SK-MEL-5 (cell line): ENCODE measurements around the gene LIMCH1. TPM values are rescaled to one million over a fixed set of nuclear protein-coding genes. Genes with fewer than 3 reads are reported as not detected.

Source experiments
- DNase-seq: peaks from one replicate; pipeline ENCODE4 v3.0.0-alpha.2; 2016; ENCODE audit warnings: low read depth, low spot score
- in situ Hi-C: cut with HindIII; loops from 2 replicates; pipeline ENCODE4 v1.10.0; 2016; ENCODE audit warnings: low sequenced_read_pairs, high pct_unique_total_duplicates, low pct_unique_long_range_greater_than_20kb
- total RNA-seq: library from RNA; depleted of rRNA; stranded (reverse); fragments of >200 nt; shearing (Covaris generic); gene quantifications from 2 replicates; pipeline ENCODE4 v1.2.3, GENCODE V29; 2014; rRNA removed

LIMCH1 gene
- total RNA-seq, 1 experiment from 2014 or later: 15.8 TPM

DNA sequence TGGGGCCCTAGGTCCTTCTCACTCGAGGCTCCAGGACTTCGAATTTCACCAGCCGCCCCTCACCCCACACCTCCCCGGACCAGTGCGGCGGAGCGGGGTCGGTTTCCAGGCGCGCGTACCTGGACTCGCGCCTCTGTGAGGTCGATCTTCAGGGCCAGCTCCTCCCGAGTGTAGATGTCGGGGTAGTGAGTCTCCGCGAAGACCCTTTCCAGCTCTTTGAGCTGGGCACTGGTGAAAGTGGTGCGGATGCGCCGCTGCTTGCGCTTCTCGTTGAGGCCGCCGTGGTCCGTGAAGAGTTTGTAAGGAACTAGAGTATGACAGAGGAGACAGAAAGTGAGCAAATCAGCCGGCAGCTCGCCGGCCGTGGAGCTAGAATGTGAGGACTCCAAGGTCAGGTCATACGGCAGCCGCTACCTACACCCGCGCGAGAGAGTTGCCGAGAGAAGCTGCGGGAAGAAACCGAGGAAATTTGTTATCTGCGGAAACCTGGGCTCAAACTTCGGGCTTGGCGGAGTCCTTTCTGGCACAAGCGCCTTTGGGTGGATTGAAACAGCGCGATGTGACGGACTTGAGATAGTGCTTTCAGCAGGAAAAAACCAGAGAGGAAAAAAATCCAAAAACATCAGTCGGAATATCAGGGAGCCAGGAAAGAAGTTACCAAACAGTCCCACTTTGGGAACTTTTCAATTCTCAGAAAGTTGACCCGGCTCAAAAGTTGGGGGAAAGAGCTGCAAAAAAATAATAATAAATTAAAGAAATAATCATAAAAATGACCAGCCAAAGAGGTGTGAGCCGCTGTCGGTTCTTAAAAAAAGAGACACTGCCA, 209.5 kb downstream of the LIMCH1 start:
- in situ Hi-C loops: no loop called here
- no peak for DNase-seq

DNA sequence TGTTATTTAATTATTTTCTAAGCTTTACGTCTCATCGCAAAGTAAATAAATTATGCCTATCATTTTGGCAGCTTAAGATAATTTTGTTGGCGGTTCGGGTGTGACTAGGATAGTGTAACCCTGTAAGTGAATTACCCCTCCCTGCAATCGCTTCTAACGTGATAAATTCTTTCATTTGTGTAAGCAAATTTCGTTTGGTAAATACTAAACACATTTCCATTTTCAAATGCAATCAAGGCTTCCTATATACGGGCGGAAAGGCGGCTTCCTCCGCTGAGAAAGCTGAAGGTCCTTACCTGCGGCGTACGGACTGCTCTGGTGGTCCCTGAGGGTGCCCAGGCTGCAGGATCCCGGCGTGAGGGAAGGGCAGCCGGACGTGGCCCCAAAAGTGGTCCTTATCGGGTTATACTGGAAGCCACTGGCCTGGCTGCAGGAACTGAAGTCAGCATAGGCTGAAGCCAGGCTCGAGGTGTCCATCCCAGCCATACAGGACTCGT, 210.2 kb downstream of the LIMCH1 start:
- in situ Hi-C loops: no loop called here
- no peak for DNase-seq

DNA sequence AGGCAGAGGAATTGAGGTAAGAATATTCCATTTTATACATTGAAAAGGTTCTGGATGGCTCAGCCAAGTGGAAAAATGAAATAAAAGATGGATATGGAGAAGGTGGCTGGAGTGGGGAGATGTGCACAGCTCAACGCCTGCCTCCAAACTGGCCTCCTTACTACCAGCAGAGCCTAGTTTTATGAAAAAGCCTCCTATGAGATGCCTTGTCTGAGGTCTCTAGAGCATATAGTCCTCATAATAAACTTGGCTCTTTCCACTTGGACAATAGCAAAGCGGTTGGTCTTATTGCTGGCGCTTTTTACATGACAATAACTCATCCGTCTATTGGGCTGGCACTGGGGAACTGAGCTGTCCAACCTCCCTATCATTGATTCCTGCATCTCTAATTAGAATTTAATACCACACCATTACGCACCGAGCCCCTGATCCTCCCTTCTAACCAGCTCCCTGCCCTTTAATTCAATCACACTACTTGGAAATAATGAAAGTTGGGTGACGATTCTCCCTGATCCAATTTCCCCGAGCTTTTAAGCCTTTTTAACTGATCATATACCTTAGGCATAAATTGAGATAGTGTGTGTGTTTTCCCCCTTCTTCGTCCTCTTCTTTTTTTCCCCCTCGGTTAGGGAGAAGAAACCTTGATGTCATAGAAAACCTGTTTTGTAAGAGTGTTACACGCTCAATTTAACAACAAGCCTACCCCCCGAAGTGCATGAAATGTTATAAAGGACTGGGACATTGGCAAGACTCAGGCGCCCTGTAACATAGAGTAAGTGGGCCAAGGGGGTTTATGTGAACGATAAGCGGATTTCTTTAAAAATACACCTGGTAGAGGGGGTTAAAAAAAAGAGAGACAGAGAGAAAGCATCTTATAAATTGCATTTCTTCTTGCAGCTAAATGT, 210.9 kb downstream of the LIMCH1 start, which contains the start of gene PHOX2B:
Gene PHOX2B, minus strand, starts transcription at position 155 of the 905 bp plus-strand sequence. Its CDS starts 115 bp downstream, at position 40.
- no peak for DNase-seq
- in situ Hi-C loops: no loop called here

DNA sequence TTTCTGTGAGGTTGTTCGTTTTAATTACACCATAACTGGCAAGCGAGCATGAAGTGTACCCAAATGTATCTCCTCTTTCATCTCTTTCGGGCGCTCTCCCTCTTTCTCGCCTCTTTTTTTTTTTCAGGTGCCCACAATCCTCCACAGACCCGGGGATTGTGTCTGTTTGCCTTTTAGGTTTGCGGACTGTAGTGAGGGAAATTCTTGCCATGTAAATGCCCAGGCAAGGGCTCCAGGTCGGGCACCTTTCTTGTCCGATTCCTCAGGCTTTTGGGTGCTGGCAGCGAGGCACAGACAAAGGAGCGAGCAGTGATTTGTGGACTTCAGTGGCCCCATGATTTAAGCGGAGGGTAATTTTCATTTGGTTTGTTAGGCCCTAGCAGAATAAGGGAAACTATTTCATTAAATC, 211.7 kb downstream of the LIMCH1 start:
- DNase-seq: no peak
- in situ Hi-C loops: no loop called here

Other genes starting within 250 kb of the LIMCH1 start
- gene PHOX2B, start 210.6 kb downstream of the LIMCH1 start, total RNA-seq: not detected in 2 replicates